KBM-7 (cell line): ENCODE data around the gene RBL1.
"Not testable (repeated sequence)": the region's sequence is repeated elsewhere in the genome, so short reads cannot be mapped to it uniquely, and the experiment has no call there.

ENCODE experiments used
- DNase-seq: peaks from one replicate; pipeline ENCODE4 v3.0.0-alpha.2; 2015
- in situ Hi-C: fragments of 300-500 bp; cut with MboI; formaldehyde crosslinking; loops from 2 replicates; pipeline ENCODE4 v1.14.3; 2020; ENCODE audit warnings: low sequenced_read_pairs, low pct_unique_long_range_greater_than_20kb, mixed read lengths

Gene RBL1, protein sequence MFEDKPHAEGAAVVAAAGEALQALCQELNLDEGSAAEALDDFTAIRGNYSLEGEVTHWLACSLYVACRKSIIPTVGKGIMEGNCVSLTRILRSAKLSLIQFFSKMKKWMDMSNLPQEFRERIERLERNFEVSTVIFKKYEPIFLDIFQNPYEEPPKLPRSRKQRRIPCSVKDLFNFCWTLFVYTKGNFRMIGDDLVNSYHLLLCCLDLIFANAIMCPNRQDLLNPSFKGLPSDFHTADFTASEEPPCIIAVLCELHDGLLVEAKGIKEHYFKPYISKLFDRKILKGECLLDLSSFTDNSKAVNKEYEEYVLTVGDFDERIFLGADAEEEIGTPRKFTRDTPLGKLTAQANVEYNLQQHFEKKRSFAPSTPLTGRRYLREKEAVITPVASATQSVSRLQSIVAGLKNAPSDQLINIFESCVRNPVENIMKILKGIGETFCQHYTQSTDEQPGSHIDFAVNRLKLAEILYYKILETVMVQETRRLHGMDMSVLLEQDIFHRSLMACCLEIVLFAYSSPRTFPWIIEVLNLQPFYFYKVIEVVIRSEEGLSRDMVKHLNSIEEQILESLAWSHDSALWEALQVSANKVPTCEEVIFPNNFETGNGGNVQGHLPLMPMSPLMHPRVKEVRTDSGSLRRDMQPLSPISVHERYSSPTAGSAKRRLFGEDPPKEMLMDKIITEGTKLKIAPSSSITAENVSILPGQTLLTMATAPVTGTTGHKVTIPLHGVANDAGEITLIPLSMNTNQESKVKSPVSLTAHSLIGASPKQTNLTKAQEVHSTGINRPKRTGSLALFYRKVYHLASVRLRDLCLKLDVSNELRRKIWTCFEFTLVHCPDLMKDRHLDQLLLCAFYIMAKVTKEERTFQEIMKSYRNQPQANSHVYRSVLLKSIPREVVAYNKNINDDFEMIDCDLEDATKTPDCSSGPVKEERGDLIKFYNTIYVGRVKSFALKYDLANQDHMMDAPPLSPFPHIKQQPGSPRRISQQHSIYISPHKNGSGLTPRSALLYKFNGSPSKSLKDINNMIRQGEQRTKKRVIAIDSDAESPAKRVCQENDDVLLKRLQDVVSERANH

GRCh38 chr20:37095599-37096414, at the start of gene RBL1:
RBL1 (minus strand) TSS chr20:37095997; CDS start chr20:37095928, 69 bp downstream.
- DNase-seq: peak; percentile 92
- in situ Hi-C loops: no loop called here

- in situ Hi-C loops: no loop called here
- no peak for DNase-seq
Measured at GRCh38 chr20:37144856-37145404, 49.1 kb upstream of the RBL1 start.

DNA sequence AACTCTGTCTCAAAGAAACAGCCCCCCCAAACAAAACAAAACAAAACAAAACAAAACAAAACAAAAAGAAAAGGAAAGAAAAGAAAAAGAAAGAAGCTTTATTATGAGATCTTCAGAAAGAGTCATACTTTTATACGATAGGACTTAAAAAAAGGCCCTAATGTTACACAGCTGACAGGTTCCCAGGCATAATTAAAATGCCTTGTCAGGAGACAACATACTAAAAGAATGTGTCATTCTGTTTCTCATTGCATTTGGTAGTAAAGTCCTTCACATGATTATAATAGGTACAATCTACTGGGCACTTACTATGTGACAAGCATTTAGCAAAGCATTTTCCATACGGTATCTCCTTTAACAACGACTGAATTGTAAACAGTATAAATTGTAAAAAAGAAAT, 46.9 kb upstream of the RBL1 start:
- no peak for DNase-seq
- in situ Hi-C loops: no loop called here

GRCh38 chr20:37137547-37137946, 41.8 kb upstream of the RBL1 start:
- in situ Hi-C loops: no loop called here
- DNase-seq: no peak

- in situ Hi-C loops: no loop called here
- no peak for DNase-seq
Measured at GRCh38 chr20:37133952-37134351, 38.2 kb upstream of the RBL1 start.

DNA sequence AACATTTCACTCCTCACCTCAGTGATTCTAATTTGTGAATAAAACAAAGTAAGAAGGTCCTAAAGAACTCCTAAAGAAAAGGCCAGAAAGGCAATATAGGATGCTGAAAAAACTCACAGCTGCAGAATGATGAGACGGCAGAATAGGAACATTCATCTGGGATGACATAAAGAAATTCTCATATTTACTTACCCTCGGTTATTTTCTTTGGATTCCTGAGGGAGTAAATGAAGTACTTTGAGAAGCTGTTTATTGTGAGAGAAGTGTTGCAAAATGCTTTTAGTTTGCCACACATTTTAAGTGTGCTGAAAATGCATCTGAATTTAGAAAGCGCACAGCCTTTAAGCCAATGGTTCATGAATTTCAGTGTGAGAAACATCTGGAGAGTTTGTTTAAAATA, 35.7 kb upstream of the RBL1 start:
- DNase-seq: no peak
- in situ Hi-C loops: no loop called here

GRCh38 chr20:37128803-37129202, 33.0 kb upstream of the RBL1 start:
- in situ Hi-C loops: no loop called here
- DNase-seq: no peak

DNA sequence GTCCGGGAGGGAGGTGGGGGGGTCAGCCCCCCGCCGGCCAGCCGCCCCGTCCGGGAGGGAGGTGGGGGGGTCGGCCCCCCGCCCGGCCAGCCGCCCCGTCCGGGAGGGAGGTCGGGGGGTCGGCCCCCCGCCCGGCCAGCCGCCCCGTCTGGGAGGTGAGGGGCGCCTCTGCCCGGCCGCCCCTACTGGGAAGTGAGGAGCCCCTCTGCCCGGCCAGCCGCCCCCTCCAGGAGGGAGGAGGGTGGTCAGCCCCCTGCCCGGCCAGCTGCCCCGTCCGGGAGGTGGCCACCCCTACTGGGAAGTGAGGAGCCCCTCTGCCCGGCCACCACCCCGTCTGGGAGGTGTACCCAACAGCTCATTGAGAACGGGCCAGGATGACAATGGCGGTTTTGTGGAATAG, 30.5 kb upstream of the RBL1 start:
- in situ Hi-C loops, DNase-seq: not testable (repeated sequence)

DNA sequence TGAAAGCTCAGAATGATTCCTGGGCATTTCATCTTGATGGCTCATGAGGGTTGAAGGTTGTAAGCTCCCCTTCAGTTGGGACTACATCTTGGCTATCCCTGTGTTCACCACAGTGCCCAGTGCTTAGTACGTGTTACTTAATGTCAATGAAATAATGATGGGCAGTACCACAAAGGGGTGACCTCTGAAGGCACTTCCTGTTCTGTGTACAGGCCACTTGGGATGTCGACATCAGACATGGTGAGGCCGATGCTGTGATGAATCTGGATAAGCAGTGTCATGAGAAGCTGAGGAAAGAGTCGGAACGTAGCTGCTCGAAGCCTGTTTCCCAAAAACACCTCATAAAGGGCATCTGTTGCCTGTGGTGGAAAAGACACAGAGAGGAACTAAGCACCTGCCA, 27.6 kb upstream of the RBL1 start:
- in situ Hi-C loops: no loop called here

GRCh38 chr20:37120497-37120896, 24.7 kb upstream of the RBL1 start:
- in situ Hi-C loops: no loop called here
- no peak for DNase-seq

More for the DNA sequence above, 27.6 kb upstream of the RBL1 start:
- DNase-seq: no peak

- DNase-seq: no peak
- in situ Hi-C loops: no loop called here
Measured at GRCh38 chr20:37119356-37120036, 23.7 kb upstream of the RBL1 start.

DNA sequence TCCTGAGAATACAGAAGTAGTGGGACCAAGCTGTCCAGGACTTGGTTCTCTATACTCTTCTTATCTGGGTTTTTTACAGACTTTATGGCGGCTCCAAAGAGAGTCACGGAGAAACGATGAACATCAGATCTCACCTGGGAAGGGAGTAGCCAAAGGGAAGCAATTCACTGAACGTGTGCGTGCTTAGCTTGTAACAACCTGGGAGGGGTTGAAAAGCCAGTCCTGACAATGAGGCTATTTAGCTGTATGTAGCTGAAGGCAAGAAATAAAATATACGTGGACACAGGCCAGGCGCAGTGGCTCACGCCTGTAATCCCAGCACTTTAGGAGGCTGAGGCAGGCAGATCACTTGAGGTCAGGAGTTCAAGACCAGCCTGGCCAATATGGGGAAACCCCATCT, 18.2 kb upstream of the RBL1 start:
- no peak for DNase-seq
- in situ Hi-C loops: no loop called here

GRCh38 chr20:37111926-37112455, 16.2 kb upstream of the RBL1 start:
- in situ Hi-C loops: no loop called here
- DNase-seq: no peak

GRCh38 chr20:37108676-37109075, 12.9 kb upstream of the RBL1 start:
- no peak for DNase-seq
- in situ Hi-C loops: no loop called here

DNA sequence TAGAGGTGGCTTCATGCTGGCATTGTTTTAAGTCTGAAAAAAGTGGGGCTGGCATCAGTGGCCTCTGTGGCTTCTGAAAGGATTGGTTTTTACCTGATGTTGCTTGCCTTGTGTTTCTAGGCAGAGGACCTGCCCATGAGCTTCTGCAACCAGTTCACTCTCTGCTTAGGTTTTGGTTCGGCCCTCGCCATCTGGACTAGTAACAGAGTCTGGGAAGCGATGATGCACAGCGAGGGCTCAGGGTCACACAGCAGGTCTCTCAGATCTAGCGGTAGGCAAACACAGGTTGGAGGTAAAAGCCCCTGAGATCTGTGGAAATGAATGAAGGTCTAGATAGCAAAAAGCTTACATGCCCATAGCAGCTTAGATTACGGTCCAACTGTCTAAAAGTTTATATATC, 6.8 kb upstream of the RBL1 start:
- in situ Hi-C loops: no loop called here
- DNase-seq: no peak

DNA sequence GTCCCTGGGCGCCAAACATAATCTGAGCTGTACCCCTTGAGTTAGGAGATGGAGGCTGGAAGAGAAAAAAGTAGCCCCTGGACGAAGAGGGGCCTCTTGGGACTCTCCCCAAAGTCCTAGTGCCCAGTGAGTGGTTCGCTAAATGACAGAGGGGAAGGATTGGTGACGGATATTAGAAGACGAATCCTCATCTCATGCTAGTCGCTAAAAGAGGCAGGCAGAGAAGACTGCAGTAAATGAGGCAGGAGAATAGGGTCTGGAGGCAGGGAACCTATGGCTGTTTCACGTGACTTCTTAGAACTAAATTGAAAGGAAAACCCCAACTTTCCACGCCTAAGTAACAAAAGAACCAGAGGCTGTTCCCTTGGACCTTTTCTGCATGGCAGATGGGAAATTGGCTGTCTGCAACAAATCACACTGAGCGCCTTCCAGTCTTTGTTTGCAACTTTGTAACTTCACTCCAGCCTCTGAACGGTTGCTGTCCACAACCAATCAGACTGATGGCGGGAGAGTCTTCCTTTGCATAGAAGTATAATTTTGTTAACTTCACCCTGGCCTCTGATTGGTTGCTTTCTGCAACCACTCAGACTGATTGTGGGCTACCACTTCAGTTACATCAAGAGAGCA, 731 bp upstream of the RBL1 start:
- DNase-seq: no peak
- in situ Hi-C loops: no loop called here

- in situ Hi-C loops: no loop called here
- no peak for DNase-seq
Measured at GRCh38 chr20:37095108-37095598, 644 bp downstream of the RBL1 start.

GRCh38 chr20:37090407-37090806, 5.4 kb downstream of the RBL1 start:
- DNase-seq: no peak
- in situ Hi-C loops: no loop called here
